HepG2 (cell line): ENCODE data around the gene TTC24. TPM values are rescaled to one million over a fixed set of nuclear protein-coding genes. Genes with fewer than 3 reads are reported as not detected.

Experiments
- ARNT2 ChIP-seq: sonication (generic); formaldehyde crosslinking; IDR thresholded peaks from 2 replicates; pipeline ENCODE4 v1.8.0; 2022; ENCODE audit warnings: mild to moderate bottlenecking, low read depth, missing genetic modification reagents, moderate library complexity
- DRAP1 ChIP-seq: IDR thresholded peaks from 2 replicates; pipeline ENCODE4 v1.6.1; 2016; ENCODE audit warnings: missing genetic modification reagents, missing compliant biosample characterization
- HMGXB3 ChIP-seq: sonication (generic); formaldehyde crosslinking; IDR thresholded peaks from 2 replicates; pipeline ENCODE4 v1.4.0; 2020; ENCODE audit warnings: missing genetic modification reagents, borderline replicate concordance
- HNRNPK ChIP-seq: fragments of 200-400 bp; formaldehyde crosslinking; IDR thresholded peaks from 2 replicates; pipeline ENCODE4 v1.6.1; 2018; ENCODE audit warnings: low read length, low read depth, moderate library complexity, mild to moderate bottlenecking; ENCODE audit not compliant: poor library complexity, severe bottlenecking
- HNRNPL ChIP-seq: fragments of 200-400 bp; formaldehyde crosslinking; IDR thresholded peaks from 2 replicates; pipeline ENCODE4 v1.6.1; 2017; ENCODE audit warnings: mild to moderate bottlenecking, low read depth, low read length
- MBD4 ChIP-seq: IDR thresholded peaks from 2 replicates; pipeline ENCODE4 v1.6.1; 2012; ENCODE audit warnings: low read length, inconsistent platforms, borderline replicate concordance
- MEIS2 ChIP-seq: sonication (generic); formaldehyde crosslinking; IDR thresholded peaks from 2 replicates; pipeline ENCODE4 v1.9.0; 2021; ENCODE audit warnings: mild to moderate bottlenecking, missing genetic modification reagents
- NBN ChIP-seq: fragments of 450-650 bp; conservative IDR thresholded peaks from 2 replicates; pipeline ENCODE4 v1.6.1; 2017
- NFE2L2 ChIP-seq: fragments of 150-350 bp; IDR thresholded peaks from 2 replicates; pipeline ENCODE4 v1.6.1; 2014; ENCODE audit warnings: low read length
- PCBP1 ChIP-seq: fragments of 200-400 bp; formaldehyde crosslinking; IDR thresholded peaks from 2 replicates; pipeline ENCODE4 v1.6.1; 2017; ENCODE audit warnings: mild to moderate bottlenecking, low read depth, low read length, borderline replicate concordance
- RAD21 ChIP-seq: fragments of 450-650 bp; formaldehyde crosslinking; IDR thresholded peaks from 2 replicates; pipeline ENCODE4 v1.5.0; 2020; ENCODE audit warnings: mild to moderate bottlenecking
- REPIN1 ChIP-seq: sonication (generic); formaldehyde crosslinking; IDR thresholded peaks from 2 replicates; pipeline ENCODE4 v1.8.0; 2022; ENCODE audit warnings: missing genetic modification reagents, low read depth, mild to moderate bottlenecking, borderline replicate concordance
- SALL1 ChIP-seq: sonication (generic); formaldehyde crosslinking; IDR thresholded peaks from 2 replicates; pipeline ENCODE4 v1.8.0; 2022; ENCODE audit warnings: mild to moderate bottlenecking, missing genetic modification reagents
- SATB2 ChIP-seq: sonication (generic); formaldehyde crosslinking; IDR thresholded peaks from 2 replicates; pipeline ENCODE4 v1.5.0; 2020; ENCODE audit warnings: missing genetic modification reagents
- SKI ChIP-seq: fragments of 450-650 bp; IDR thresholded peaks from one replicate; pipeline ENCODE4 v1.6.1; 2018; ENCODE audit warnings: mild to moderate bottlenecking; ENCODE audit not compliant: partially characterized antibody
- SMAD9 ChIP-seq: sonication (generic); formaldehyde crosslinking; IDR thresholded peaks from 2 replicates; pipeline ENCODE4 v1.5.1; 2020; ENCODE audit warnings: mild to moderate bottlenecking, missing genetic modification reagents
- SP4 ChIP-seq: sonication (generic); formaldehyde crosslinking; IDR thresholded peaks from 2 replicates; pipeline ENCODE4 v1.8.1; 2023; ENCODE audit warnings: mild to moderate bottlenecking, missing genetic modification reagents
- TFE3 ChIP-seq: IDR thresholded peaks from 2 replicates; pipeline ENCODE4 v1.6.1; 2016
- ZFP90 ChIP-seq: sonication (generic); formaldehyde crosslinking; IDR thresholded peaks from 2 replicates; pipeline ENCODE4 v1.8.0; 2022; ENCODE audit warnings: missing genetic modification reagents, mild to moderate bottlenecking, inconsistent platforms, borderline replicate concordance
- ZKSCAN8 ChIP-seq: IDR thresholded peaks from 2 replicates; pipeline ENCODE4 v1.6.1; 2016; ENCODE audit warnings: borderline replicate concordance, missing genetic modification reagents, missing compliant biosample characterization
- ZNF3 ChIP-seq: IDR thresholded peaks from 2 replicates; pipeline ENCODE4 v1.7.0; 2017; ENCODE audit warnings: inconsistent platforms
- ZNF563 ChIP-seq: sonication (generic); formaldehyde crosslinking; IDR thresholded peaks from 2 replicates; pipeline ENCODE4 v1.8.0; 2022; ENCODE audit warnings: mild to moderate bottlenecking, moderate library complexity, missing genetic modification reagents
- polyA plus RNA-seq, 8 experiments: library from polyadenylated mRNA; depleted of rRNA in 3 of 8; stranded (reverse) in 7 of 8; unstranded in 1 of 8; fragments of >200 nt; fragmentation: Illumina TruSeq in 4 of 8; extraction: Trizol in 4 of 8; gene quantifications; 2 replicates each; pipeline versions ENCODE4 v1.2.1 to v1.2.3, GENCODE V29; 2011 to 2016; ENCODE audit warnings: low read depth in 4 of 8, missing spikeins in 1 of 8, mixed read lengths in 1 of 8; ENCODE audit not compliant: insufficient read depth in 1 of 8
- total RNA-seq, 5 experiments: library from RNA; depleted of rRNA; stranded (reverse); fragments of >200 nt; fragmentation: Illumina TruSeq; extraction: Trizol; gene quantifications; 2 replicates each; pipeline ENCODE4 v1.2.3, GENCODE V29; 2016; ENCODE audit warnings: low read depth in 1 of 5
- TF ChIP-seq, protein P1 (sequence below): IDR thresholded peaks from 2 replicates; pipeline ENCODE4 v1.6.1; 2016; ENCODE audit warnings: missing compliant biosample characterization, missing genetic modification reagents, borderline replicate concordance

The TTC24 gene
- total and polyA plus RNA-seq, 2 of the 13 experiments (the other 11 are each of a cell fraction or from before 2014, with no cell fraction given): 0.13 to 0.18 TPM

DNA sequence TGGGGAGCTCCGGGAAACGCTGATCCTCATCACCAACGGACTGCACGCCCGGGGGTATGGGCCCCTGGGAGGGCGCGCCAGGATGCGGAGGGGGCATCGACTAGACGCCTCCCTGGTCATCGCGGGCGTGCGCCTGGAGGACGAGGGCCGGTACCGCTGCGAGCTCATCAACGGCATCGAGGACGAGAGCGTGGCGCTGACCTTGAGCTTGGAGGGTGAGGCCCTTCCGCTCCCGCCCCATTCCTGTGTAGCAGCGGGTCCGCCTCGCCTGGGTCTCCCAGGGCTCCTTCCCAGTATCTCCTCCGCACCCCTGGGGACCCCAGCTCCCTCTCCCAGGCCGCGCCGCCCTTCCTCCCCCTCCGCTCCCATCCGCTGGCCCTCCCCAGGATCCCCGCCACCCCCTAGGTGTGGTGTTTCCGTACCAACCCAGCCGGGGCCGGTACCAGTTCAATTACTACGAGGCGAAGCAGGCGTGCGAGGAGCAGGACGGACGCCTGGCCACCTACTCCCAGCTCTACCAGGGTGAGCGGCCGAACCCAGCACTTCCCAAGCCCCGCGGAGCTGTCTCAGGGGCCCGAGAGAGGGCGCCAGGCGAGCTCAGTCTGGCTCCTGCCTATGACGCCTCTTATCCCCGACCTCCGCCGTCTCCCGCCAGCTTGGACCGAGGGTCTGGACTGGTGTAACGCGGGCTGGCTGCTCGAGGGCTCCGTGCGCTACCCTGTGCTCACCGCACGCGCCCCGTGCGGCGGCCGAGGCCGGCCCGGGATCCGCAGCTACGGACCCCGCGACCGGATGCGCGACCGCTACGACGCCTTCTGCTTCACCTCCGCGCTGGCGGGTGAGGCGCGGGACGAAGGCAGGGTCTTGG, 44.7 kb downstream of the TTC24 start (continued):
- TF ChIP-seq SP4 (CRISPR knock-in tag) (peak; percentile 53; the same call in 1 of the 2 replicates), MEIS2 (CRISPR knock-in tag) (0 out of 2 replicates have a peak, but pooled peaks have one; percentile 23), ZNF3 (CRISPR knock-in tag) (no peak), TFE3 (0 out of 2 replicates have a peak, but pooled peaks have one; percentile 12), HMGXB3 (no peak), ZNF563 (CRISPR knock-in tag) (peak; percentile 38; the same call in 1 of the 2 replicates), NFE2L2 (no peak), MBD4 (no peak), REPIN1 (CRISPR knock-in tag) (peak; percentile 24; the same call in 1 of the 2 replicates), RAD21 (0 out of 2 replicates have a peak, but pooled peaks have one; percentile 11), ZFP90 (0 out of 2 replicates have a peak, but pooled peaks have one; percentile 38), SKI (no peak), SATB2 (CRISPR knock-in tag) (no peak), PCBP1 (no peak), SALL1 (CRISPR knock-in tag) (0 out of 2 replicates have a peak, but pooled peaks have one; percentile 3), HNRNPL (no peak), NBN (no peak), ZKSCAN8 (CRISPR knock-in tag) (no peak), ARNT2 (0 out of 2 replicates have a peak, but pooled peaks have one; percentile 24), SMAD9 (no peak), DRAP1 (no peak), HNRNPK (peak; percentile 36)
- TF ChIP-seq, protein P1, sequence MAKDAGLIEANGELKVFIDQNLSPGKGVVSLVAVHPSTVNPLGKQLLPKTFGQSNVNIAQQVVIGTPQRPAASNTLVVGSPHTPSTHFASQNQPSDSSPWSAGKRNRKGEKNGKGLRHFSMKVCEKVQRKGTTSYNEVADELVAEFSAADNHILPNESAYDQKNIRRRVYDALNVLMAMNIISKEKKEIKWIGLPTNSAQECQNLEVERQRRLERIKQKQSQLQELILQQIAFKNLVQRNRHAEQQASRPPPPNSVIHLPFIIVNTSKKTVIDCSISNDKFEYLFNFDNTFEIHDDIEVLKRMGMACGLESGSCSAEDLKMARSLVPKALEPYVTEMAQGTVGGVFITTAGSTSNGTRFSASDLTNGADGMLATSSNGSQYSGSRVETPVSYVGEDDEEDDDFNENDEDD (CRISPR knock-in tag): peak; percentile 49; the same call in 1 of the 2 replicates
